Endothelial cell of umbilical vein (primary cell): ENCODE results near the gene MCTP1. TPM values are rescaled to one million over a fixed set of nuclear protein-coding genes. Genes with fewer than 3 reads are reported as not detected.

ENCODE experiments used
- BruUV-seq: library from RNA; stranded (reverse); fragments of 400-500 nt; replicated peaks from 2 replicates; lab custom pipeline; 2021; lab: Mats Ljungman, UMichigan
- CTCF ChIA-PET: fragments of 300-600, 350-600 bp; sonication (Branson Sonifier 250); formaldehyde crosslinking; loops from one replicate; lab custom pipeline; 2021; ENCODE audit warnings: antibody characterized with exemption, inconsistent platforms; lab: Charles Lee
- POLR2A ChIA-PET: fragments of 300-600, 350-600 bp; sonication (Branson Sonifier 250); formaldehyde crosslinking; loops from one replicate; lab custom pipeline; 2021; ENCODE audit warnings: antibody characterized with exemption, inconsistent platforms; lab: Charles Lee
- DNase-seq: peaks from one replicate; pipeline ENCODE4 v3.0.0-alpha.2; 2011; ENCODE audit warnings: low read depth, low spot score
- FAIRE-seq: peaks from 2 replicates; lab custom pipeline; 2011; peaks lifted over from hg19 to GRCh38; lab: Jason Lieb, UNC
- H2AFZ ChIP-seq: 2 replicates; pipeline ENCODE4 v1.6.0; 2012; ENCODE audit warnings: low read depth, low read length, control low read depth, inconsistent platforms
- H3K27ac ChIP-seq: 2 replicates; pipeline ENCODE4 v1.5.1; 2011; ENCODE audit warnings: low read depth, mild to moderate bottlenecking, control low read depth, low read length, moderate library complexity; ENCODE audit not compliant: insufficient read depth
- H3K27me3 ChIP-seq, 2 experiments: 2 replicates each; pipeline versions ENCODE4 v1.6.0 to v1.6.1; 2011; ENCODE audit warnings: low read length in 2 of 2, mixed read lengths in 1 of 2; ENCODE audit not compliant: control insufficient read depth in 2 of 2, insufficient read depth in 2 of 2
- H3K36me3 ChIP-seq, 2 experiments: 2 replicates in 1 of 2; 3 replicates in 1 of 2; pipeline ENCODE4 v1.5.1; 2011; ENCODE audit warnings: low read length in 2 of 2, mild to moderate bottlenecking in 1 of 2, moderate library complexity in 1 of 2; ENCODE audit not compliant: control insufficient read depth in 2 of 2, insufficient read depth in 2 of 2; ENCODE audit errors: extremely low read depth in 1 of 2
- H3K4me1 ChIP-seq: 3 replicates; pipeline ENCODE4 v1.5.1; 2011; ENCODE audit warnings: mild to moderate bottlenecking, low read length; ENCODE audit not compliant: control insufficient read depth, insufficient read depth; ENCODE audit errors: extremely low read depth
- H3K4me2 ChIP-seq: 2 replicates; pipeline ENCODE4 v1.6.1; 2011; ENCODE audit warnings: low read length, control low read depth, mixed read lengths; ENCODE audit not compliant: insufficient read depth
- H3K4me3 ChIP-seq, 3 experiments: fragments of 200-600 bp in 1 of 3; sonication (generic), shearing (Covaris generic) in 1 of 3; replicated peaks in 1 of 3; 2 replicates each; pipeline ENCODE4 v1.5.1; 2011 to 2016; ENCODE audit warnings: control low read depth in 3 of 3, low read length in 3 of 3, mild to moderate bottlenecking in 2 of 3, inconsistent platforms in 1 of 3, low read depth in 1 of 3, moderate library complexity in 1 of 3; ENCODE audit not compliant: insufficient read depth in 1 of 3
- H3K79me2 ChIP-seq: 2 replicates; pipeline ENCODE4 v1.6.0; 2012; ENCODE audit warnings: low read length, inconsistent platforms; ENCODE audit not compliant: control insufficient read depth, insufficient read depth
- H3K9ac ChIP-seq: replicated peaks from 2 replicates; pipeline ENCODE3; 2011; ENCODE audit warnings: low read length, control low read depth; ENCODE audit not compliant: insufficient read depth; ENCODE audit errors: extremely low read depth
- H3K9me1 ChIP-seq: replicated peaks from 3 replicates; pipeline ENCODE4 v1.6.0; 2011; ENCODE audit warnings: mild to moderate bottlenecking, low read length; ENCODE audit not compliant: control insufficient read depth, insufficient read depth; ENCODE audit errors: extremely low read depth
- H3K9me3 ChIP-seq: replicated peaks from 2 replicates; pipeline ENCODE4 v1.5.1; 2012; ENCODE audit warnings: low read length, inconsistent platforms; ENCODE audit not compliant: control insufficient read depth, insufficient read depth
- H4K20me1 ChIP-seq: replicated peaks from 2 replicates; pipeline ENCODE3; 2011; ENCODE audit warnings: mild to moderate bottlenecking, low read length; ENCODE audit not compliant: control insufficient read depth, insufficient read depth; ENCODE audit errors: extremely low read depth
- CTCF ChIP-seq, 2 donors: IDR thresholded peaks; 1 replicate in 1 of 2; 2 replicates in 1 of 2; pipeline ENCODE4 v1.5.1; 2011; ENCODE audit warnings: low read length in 2 of 2, mild to moderate bottlenecking in 2 of 2, moderate library complexity in 2 of 2, control low read depth in 1 of 2, inconsistent platforms in 1 of 2, low read depth in 1 of 2; ENCODE audit not compliant: insufficient read depth in 1 of 2; ENCODE audit errors: extremely low read depth in 1 of 2
- EZH2 ChIP-seq: IDR thresholded peaks from 2 replicates; pipeline ENCODE4 v1.6.1; 2012; ENCODE audit warnings: borderline replicate concordance, low read depth, mild to moderate bottlenecking, moderate library complexity, low read length, inconsistent platforms; ENCODE audit not compliant: severe bottlenecking
- FOS ChIP-seq: IDR thresholded peaks from 2 replicates; pipeline ENCODE4 v1.6.1; 2011; ENCODE audit warnings: mild to moderate bottlenecking, low read length, moderate library complexity, borderline replicate concordance; ENCODE audit not compliant: insufficient read depth
- GATA2 ChIP-seq: IDR thresholded peaks from 2 replicates; pipeline ENCODE4 v1.7.0; 2011; ENCODE audit warnings: low read depth, mild to moderate bottlenecking, moderate library complexity, mixed read lengths, low read length; ENCODE audit not compliant: insufficient read length, insufficient read depth
- JUN ChIP-seq: IDR thresholded peaks from 2 replicates; pipeline ENCODE4 v1.6.1; 2011; ENCODE audit warnings: borderline replicate concordance, low read depth; ENCODE audit not compliant: insufficient read length, insufficient read depth
- MYC ChIP-seq: IDR thresholded peaks from one replicate; pipeline ENCODE4 v1.6.1; 2011; ENCODE audit warnings: mild to moderate bottlenecking, low read depth, low read length
- POLR2A ChIP-seq: IDR thresholded peaks from 2 replicates; pipeline ENCODE4 v1.6.1; 2012; ENCODE audit warnings: low read depth, mild to moderate bottlenecking, control low read depth, low read length
- POLR2AphosphoS5 ChIP-seq: IDR thresholded peaks from 2 replicates; pipeline ENCODE4 v1.6.1; 2012; ENCODE audit warnings: low read depth, mild to moderate bottlenecking, control low read depth, low read length, moderate library complexity; ENCODE audit not compliant: insufficient read depth
- dilution Hi-C: fragments of 300-500 bp; cut with MboI; formaldehyde crosslinking; loops from one replicate; pipeline ENCODE4 v1.15.0; 2019; ENCODE audit warnings: low sequenced_read_pairs; ENCODE audit not compliant: extremely low pct_ligation_motif_present
- intact Hi-C: fragments of 100-400 bp; cut with micrococcal nuclease; formaldehyde crosslinking; loops from one replicate; pipeline ENCODE4 v1.10.0; 2022
- polyA plus RNA-seq, 4 experiments: library from polyadenylated mRNA; depleted of rRNA in 3 of 4; stranded (reverse) in 3 of 4; unstranded in 1 of 4; fragments of >200 nt; gene quantifications; 2 replicates each; pipeline versions ENCODE4 v1.2.1 to v1.2.3, GENCODE V29; 2011 to 2012; ENCODE audit warnings: missing spikeins in 1 of 4
- total RNA-seq: library from RNA; stranded (reverse); gene quantifications from 2 replicates; pipeline ENCODE4 v1.2.3, GENCODE V29; 2021

The MCTP1 gene
- total and polyA plus RNA-seq, 2 donors (not counting 3 experiments of a cell fraction or from before 2014, with no cell fraction given) = 79.3 to 203 TPM

- peak overlapping the region; percentile 30 for H3K9ac ChIP-seq
- H3K4me3 ChIP-seq = no peak overlapping the region
- FAIRE-seq (peak; percentile 12), DNase-seq (peak; percentile 74)
- ChIA-PET CTCF (interaction anchor here (1.5 kb wide), 1 partner anchor 46 kb away, joined by 3 read pairs; no protein-coding TSS in a partner anchor), POLR2A (no interaction called here)
- no peaks in the 10 kb centered on the region for H3K36me3 ChIP-seq
- no peak overlapping the region for H3K4me2 ChIP-seq
- H3K79me2 ChIP-seq = no peaks in the 10 kb centered on the region
- H3K27me3 ChIP-seq = no peaks in the 10 kb centered on the region
- no peaks in the 10 kb centered on the region for H3K9me1 ChIP-seq
- TF ChIP-seq JUN = peak; percentile 45
- TF ChIP-seq CTCF (IDR thresholded peaks at IDR 0.05; ENCODE audit: extremely low read depth in 1 of 2, insufficient read depth in 1 of 2, low read depth in 1 of 2, low read length in 2 of 2) = no peak
- no TSS peak for BruUV-seq
- H3K4me1 ChIP-seq = peaks cover 11% of the 10 kb centered on the region
- H3K9me3 ChIP-seq = no peaks in the 10 kb centered on the region
- intact Hi-C loops = no loop called here
- H3K27ac ChIP-seq = peak overlapping the region; percentile 57
- H4K20me1 ChIP-seq = no peaks in the 10 kb centered on the region
- H2AFZ ChIP-seq = peak overlapping the region; percentile 13
- dilution Hi-C loops = no loop called here
These were observed 61.2 kb downstream of the MCTP1 start for GRCh38 chr5:95223566-95224258.

DNA sequence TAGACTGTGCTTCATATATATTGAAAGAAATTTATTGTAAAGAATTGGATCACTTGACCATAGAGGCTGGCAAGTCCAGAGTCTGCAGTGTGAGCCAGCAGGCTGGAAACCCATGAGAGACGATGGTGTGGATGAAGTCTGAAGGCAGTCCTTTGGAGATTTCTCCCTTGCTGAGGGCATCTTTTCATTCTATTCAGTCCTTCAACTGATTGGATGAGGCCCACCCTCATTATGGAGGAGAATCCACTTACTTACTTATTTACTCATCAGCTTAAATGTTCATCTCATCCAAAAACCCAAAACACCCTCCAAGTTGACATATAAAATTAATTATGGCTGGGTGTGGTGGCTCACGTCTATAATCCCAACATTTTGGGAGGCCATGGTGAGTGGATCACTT, 62.1 kb downstream of the MCTP1 start:
- POLR2A ChIA-PET = no interaction called here

More for the DNA sequence above, 62.1 kb downstream of the MCTP1 start:
- H3K9ac ChIP-seq = no peak overlapping the region
- no peak overlapping the region for H3K4me2 ChIP-seq
- DNase-seq (no peak), FAIRE-seq (no peak)
- no peak overlapping the region for H3K4me3 ChIP-seq
- H3K27ac ChIP-seq = no peak overlapping the region
- CTCF ChIA-PET = no interaction called here
- no peaks in the 10 kb centered on the region for H3K79me2 ChIP-seq
- TF ChIP-seq FOS = no peak
- TF ChIP-seq EZH2 = no peak
- TF ChIP-seq JUN = no peak
- TF ChIP-seq POLR2AphosphoS5 = no peak
- no peak for TF ChIP-seq POLR2A
- no peak for TF ChIP-seq GATA2
- TF ChIP-seq CTCF (IDR thresholded peaks at IDR 0.05; ENCODE audit: extremely low read depth in 1 of 2, insufficient read depth in 1 of 2, low read depth in 1 of 2, low read length in 2 of 2) = no peak
- no peak for TF ChIP-seq MYC
- BruUV-seq = no TSS peak
- intact Hi-C loops (no loop called here), dilution Hi-C loops (no loop called here)
- peaks cover 13% of the 10 kb centered on the region for H3K4me1 ChIP-seq
- no peaks in the 10 kb centered on the region for H3K27me3 ChIP-seq
- H4K20me1 ChIP-seq = no peaks in the 10 kb centered on the region
- no peak overlapping the region for H2AFZ ChIP-seq
- no peaks in the 10 kb centered on the region for H3K9me1 ChIP-seq
- H3K36me3 ChIP-seq = no peaks in the 10 kb centered on the region
- H3K9me3 ChIP-seq = no peaks in the 10 kb centered on the region
